Raji (cell line): ENCODE measurements around the gene FLII.

Source experiments
- POLR2A ChIP-seq: IDR thresholded peaks from 2 replicates; pipeline ENCODE4 v1.6.1; 2011; ENCODE audit warnings: low read depth, low read length, control low read depth; ENCODE audit not compliant: insufficient read depth

FLII gene

DNA sequence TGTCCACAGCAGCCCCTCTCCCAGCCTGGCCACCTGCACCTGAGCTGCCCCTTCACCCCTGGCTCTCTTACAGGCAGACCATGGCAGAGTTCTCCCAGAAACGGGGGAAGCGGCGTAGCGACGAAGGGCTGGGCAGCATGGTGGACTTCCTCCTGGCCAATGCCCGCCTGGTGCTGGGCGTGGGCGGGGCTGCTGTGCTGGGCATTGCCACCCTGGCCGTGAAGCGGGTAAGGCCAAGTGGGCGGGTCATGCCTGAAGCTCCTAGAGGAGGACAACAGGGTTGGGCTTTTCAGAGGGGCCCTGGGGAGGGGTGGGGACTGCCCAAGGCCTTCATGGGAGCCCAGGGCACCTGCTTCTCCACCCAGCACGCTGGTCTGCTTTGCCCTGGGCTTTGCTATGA lies 4.1 kb upstream of the FLII start:
- TF ChIP-seq POLR2A = no peak

DNA sequence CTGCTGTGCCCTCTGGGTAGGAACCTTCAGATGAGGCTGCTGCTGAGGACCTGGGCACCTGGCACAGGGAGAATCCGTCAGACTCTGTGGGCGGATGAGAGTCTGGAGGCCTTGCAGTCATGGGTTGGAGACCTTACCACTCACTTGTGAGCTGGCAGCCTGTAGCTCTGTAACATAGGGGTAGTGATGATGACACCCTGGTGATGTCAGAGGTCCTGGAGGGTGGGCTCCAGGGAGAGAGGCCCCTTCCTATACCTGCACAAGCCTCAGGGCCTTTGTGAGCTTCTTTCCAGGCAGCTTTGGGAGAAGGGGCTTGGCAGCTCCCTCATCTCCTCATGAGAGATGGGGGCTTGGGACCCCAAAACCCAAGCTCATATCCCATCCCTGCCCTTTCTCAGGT lies 3.6 kb upstream of the FLII start:
- no peak for TF ChIP-seq POLR2A

GRCh38 chr17:18261659-18262058 lies 3.1 kb upstream of the FLII start:
- TF ChIP-seq POLR2A = no peak

GRCh38 chr17:18261146-18261515 lies 2.6 kb upstream of the FLII start:
- no peak for TF ChIP-seq POLR2A

DNA sequence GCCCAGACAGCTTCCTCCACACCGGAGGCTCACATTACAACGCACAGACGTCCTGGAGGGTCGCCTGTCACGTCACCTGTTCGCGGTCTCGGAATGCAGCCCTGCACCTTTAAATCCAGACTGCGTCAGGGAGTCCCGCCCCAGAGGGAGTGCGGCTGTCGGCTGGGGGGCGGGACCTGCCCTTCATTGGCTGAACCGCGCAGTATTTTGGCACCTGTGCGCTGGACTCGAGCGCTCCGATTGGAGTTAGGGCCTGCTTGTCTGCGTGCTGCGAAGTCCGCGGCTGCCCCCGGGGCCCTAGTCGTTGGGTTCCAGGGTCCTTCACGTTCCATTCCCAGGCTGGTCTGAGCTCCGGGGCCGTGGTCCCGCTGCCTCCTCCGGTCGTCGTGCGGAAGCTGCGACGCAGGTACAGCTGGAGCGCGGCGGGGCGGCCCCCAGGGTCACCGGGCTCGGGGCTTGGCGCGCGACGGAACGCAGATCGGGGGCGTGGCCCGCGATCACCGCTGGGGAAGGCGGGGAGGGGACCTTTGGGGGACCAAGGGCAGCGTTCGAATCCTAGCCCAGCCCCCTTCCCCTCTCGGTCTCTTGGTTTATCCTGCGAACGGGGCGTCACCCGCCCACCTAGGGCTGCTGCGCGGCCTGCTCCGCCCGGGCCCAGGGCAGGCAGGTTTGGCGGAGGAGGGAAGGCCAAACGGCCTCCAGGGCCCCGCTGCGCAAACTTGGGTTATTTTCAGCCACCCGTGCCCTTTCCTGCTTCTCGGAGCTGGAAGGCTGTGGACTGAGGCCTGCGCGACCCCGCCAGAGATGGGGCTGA lies 2.0 kb upstream of the FLII start, which contains the start of gene MIEF2:
TSS of gene MIEF2 (plus strand) at position 331 of the 814 bp plus-strand sequence. CDS start 2,059 bp downstream, outside the sequence.
- peak; percentile 70 for TF ChIP-seq POLR2A

GRCh38 chr17:18259621-18260331 lies 1.2 kb upstream of the FLII start:
- no peak for TF ChIP-seq POLR2A

GRCh38 chr17:18257982-18258355 lies 569 bp downstream of the FLII start:
- TF ChIP-seq POLR2A = no peak; the same call in 1 of the 2 replicates

DNA sequence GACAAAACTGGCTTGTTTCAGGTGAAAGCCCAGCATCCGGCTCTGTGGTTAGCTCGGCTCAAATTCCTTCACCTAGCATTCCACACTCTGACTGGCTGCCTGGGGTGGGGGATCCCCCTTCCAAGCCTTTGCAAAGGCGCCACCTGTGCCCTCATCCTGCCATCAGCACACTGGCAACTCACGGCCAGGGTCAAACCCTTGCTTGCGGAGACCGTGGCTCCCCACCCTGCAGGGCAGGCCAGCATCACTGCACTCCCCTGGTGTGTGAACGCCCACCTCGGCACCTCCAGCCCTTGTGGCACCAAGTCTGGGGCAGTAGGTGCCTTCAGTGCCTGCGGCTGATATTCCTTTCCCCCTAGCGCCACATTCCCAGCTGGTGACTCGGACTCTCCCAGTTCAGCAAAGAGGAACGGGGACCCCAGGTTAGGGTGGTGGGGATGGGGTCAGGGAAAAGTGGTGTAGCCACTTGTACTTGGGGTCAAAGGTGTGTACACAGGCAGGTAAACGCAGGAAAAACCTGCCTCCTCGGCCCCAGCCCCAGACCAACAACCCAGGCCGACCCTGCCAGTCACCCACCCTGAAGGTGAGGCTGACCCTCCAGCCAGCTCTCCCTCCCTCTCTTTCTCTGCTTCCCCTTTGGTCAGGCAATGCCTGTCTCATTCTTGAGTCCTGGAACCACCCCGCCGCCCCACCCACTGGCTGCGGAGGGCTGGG lies 1.1 kb downstream of the FLII start:
- TF ChIP-seq POLR2A = no peak

- no peak for TF ChIP-seq POLR2A
These were observed 1.8 kb downstream of the FLII start for GRCh38 chr17:18256776-18257175.

GRCh38 chr17:18256351-18256750 lies 2.2 kb downstream of the FLII start:
- no peak for TF ChIP-seq POLR2A

DNA sequence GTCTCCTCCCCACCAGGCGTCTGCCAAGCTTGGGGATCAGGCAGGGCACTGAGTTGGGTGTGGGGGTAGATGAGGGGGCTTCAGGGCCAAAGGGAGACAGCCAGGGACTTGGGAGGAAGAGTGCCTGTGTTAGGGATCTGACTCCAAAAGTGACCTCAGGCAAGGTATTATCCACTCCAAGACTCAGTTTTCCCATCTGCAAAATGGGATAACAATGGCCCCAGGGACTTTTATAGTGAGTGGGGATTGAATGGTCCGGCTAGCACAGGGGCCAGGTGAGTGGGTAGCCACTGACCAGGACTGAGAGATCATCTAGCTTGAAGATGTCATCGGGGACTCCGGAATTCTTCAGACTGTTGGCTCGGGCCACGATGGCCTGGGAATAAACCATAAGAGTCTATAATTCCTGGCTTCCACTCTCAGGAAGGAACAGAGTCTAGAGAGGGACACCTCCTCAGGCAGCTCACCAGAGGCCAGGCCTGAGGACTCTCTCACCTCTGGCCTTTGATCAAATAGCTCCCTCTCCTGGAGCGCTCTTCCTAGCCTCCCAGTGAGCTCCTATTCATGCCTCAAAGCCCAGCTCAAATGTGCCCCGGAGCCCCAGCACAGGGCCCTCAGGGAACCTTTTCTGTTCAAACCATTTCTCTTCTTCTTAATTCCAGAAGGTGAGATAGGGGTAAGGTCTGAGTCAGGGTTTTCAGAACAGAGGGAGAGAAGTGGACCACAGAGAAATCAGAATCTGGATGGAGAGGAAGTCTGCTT lies 3.5 kb downstream of the FLII start:
- no peak for TF ChIP-seq POLR2A

DNA sequence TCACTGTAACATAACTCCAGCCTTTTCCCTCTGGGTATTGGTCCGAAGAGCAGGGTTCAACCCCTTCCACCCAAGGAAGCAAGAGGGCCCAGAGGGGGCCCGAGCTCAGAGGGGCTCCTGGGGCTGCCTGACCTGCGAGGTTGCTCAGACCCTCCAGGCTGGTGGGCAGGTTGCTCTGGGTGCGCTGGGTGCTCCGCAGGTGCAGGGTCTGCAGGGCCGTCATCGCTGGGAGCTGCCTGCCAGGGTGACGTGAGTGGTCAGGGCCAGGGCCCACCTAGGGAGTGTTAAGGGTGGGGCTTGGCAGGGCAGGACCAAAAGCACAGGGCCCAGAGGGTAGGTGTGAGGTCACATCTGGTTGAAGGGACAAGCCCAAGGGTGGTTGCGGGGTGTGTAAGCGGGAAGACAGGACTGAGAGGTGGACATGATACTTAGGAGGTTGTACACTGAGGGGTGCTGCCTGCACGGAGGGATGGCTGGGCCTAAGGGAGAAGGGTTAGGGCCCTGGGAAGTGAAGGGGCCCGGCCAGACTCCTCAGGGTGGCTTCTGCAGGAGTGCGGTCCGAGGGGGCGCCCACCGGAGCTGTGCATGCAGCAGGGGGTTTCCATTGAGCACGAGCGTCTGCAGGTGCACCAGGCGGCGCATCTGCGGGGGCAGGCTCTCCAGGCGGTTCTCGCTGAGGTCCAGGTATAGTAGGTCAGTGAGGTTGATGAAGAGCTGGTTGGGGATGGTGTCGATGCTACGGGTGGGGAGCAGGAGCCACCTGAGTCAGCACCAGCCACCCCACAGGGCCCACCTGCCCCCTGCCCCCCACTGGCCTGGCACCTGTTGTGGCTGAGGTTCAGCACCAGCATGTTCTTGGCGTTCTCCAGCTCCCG lies 4.4 kb downstream of the FLII start:
- TF ChIP-seq POLR2A = no peak

- TF ChIP-seq POLR2A = no peak
These were observed 5.2 kb downstream of the FLII start for GRCh38 chr17:18253187-18253884.
